H9 (cell line): ENCODE results near the gene CHRND. TPM values are rescaled to one million over a fixed set of nuclear protein-coding genes. Genes with fewer than 3 reads are reported as not detected.
"Not testable (repeated sequence)": the region's sequence is repeated elsewhere in the genome, so short reads cannot be mapped to it uniquely, and the experiment has no call there.

Source experiments
- DNase-seq: peaks from one replicate; pipeline ENCODE4 v3.0.0-alpha.2; 2017
- H2AFZ ChIP-seq: one replicate; pipeline ENCODE4 v1.6.1; 2013; ENCODE audit warnings: mild to moderate bottlenecking, low read length, control low read depth, moderate library complexity
- H2AK5ac ChIP-seq: 2 replicates; pipeline ENCODE4 v1.6.1; 2013; ENCODE audit warnings: low read length, control low read depth, mixed read lengths; ENCODE audit not compliant: insufficient read length
- H2BK120ac ChIP-seq: one replicate; pipeline ENCODE4 v1.6.1; 2013; ENCODE audit warnings: low read depth, mild to moderate bottlenecking, low read length, control low read depth, inconsistent platforms; ENCODE audit not compliant: poor library complexity, severe bottlenecking
- H2BK12ac ChIP-seq: 2 replicates; pipeline ENCODE4 v1.6.1; 2013; ENCODE audit warnings: low read length, control low read depth, mixed read lengths, low read depth; ENCODE audit not compliant: insufficient read length
- H2BK15ac ChIP-seq: 2 replicates; pipeline ENCODE4 v1.6.1; 2013; ENCODE audit warnings: low read depth, low read length, control low read depth
- H2BK20ac ChIP-seq: one replicate; pipeline ENCODE4 v1.6.1; 2013; ENCODE audit warnings: low read depth, mild to moderate bottlenecking, low read length, control low read depth, inconsistent platforms; ENCODE audit not compliant: poor library complexity, severe bottlenecking
- H2BK5ac ChIP-seq: 2 replicates; pipeline ENCODE4 v1.6.1; 2013; ENCODE audit warnings: low read length, control low read depth, mixed read lengths; ENCODE audit not compliant: insufficient read length
- H3K14ac ChIP-seq: 2 replicates; pipeline ENCODE4 v1.6.1; 2013; ENCODE audit warnings: low read length, control low read depth; ENCODE audit not compliant: insufficient read depth
- H3K18ac ChIP-seq: 2 replicates; pipeline ENCODE4 v1.6.1; 2013; ENCODE audit warnings: low read depth, mild to moderate bottlenecking, mixed read lengths, low read length, control low read depth; ENCODE audit not compliant: insufficient read length
- H3K23ac ChIP-seq: 2 replicates; pipeline ENCODE4 v1.6.1; 2013; ENCODE audit warnings: low read length, control low read depth, mixed read lengths, low read depth; ENCODE audit not compliant: insufficient read length
- H3K23me2 ChIP-seq: 2 replicates; pipeline ENCODE4 v1.6.1; 2013; ENCODE audit warnings: low read depth, mild to moderate bottlenecking, mixed read lengths, low read length, control low read depth; ENCODE audit not compliant: insufficient read length, poor library complexity, severe bottlenecking
- H3K27ac ChIP-seq: 2 replicates; pipeline ENCODE4 v1.5.1; 2013; ENCODE audit warnings: low read length, control low read depth, mixed read lengths, low read depth; ENCODE audit not compliant: insufficient read length
- H3K27me3 ChIP-seq: 2 replicates; pipeline ENCODE4 v1.6.1; 2013; ENCODE audit warnings: low read length, control low read depth, inconsistent platforms; ENCODE audit not compliant: insufficient read depth
- H3K4ac ChIP-seq: 2 replicates; pipeline ENCODE4 v1.6.1; 2013; ENCODE audit warnings: low read depth, mild to moderate bottlenecking, control low read depth, inconsistent platforms, low read length, moderate library complexity
- H3K4me1 ChIP-seq: 2 replicates; pipeline ENCODE4 v1.6.1; 2013; ENCODE audit warnings: low read length, control low read depth, inconsistent platforms; ENCODE audit not compliant: insufficient read depth
- H3K4me2 ChIP-seq: 2 replicates; pipeline ENCODE4 v1.6.1; 2013; ENCODE audit warnings: low read length, control low read depth, mixed read lengths; ENCODE audit not compliant: insufficient read length, insufficient read depth
- H3K56ac ChIP-seq: 2 replicates; pipeline ENCODE4 v1.6.1; 2013; ENCODE audit warnings: low read depth, mild to moderate bottlenecking, mixed read lengths, low read length, control low read depth; ENCODE audit not compliant: insufficient read length
- H3K79me1 ChIP-seq: 2 replicates; pipeline ENCODE4 v1.6.1; 2013; ENCODE audit warnings: low read depth, mild to moderate bottlenecking, moderate library complexity, low read length, control low read depth, inconsistent platforms; ENCODE audit not compliant: insufficient read depth, poor library complexity, severe bottlenecking
- H3K79me2 ChIP-seq: 2 replicates; pipeline ENCODE4 v1.6.1; 2013; ENCODE audit warnings: low read length, control low read depth, inconsistent platforms; ENCODE audit not compliant: insufficient read depth
- H3K9ac ChIP-seq: 2 replicates; pipeline ENCODE4 v1.6.1; 2013; ENCODE audit warnings: low read length, control low read depth, mixed read lengths; ENCODE audit not compliant: insufficient read length; ENCODE audit errors: extremely low read depth
- H3K9me3 ChIP-seq: one replicate; pipeline ENCODE4 v1.6.1; 2013; ENCODE audit warnings: low read depth, low read length, inconsistent platforms; ENCODE audit not compliant: control insufficient read depth
- H3T11ph ChIP-seq: one replicate; pipeline ENCODE4 v1.6.1; 2013; ENCODE audit warnings: mild to moderate bottlenecking, low read length, control low read depth, inconsistent platforms
- H4K20me1 ChIP-seq: one replicate; pipeline ENCODE4 v1.6.1; 2013; ENCODE audit not compliant: control insufficient read depth, insufficient read length, insufficient read depth
- H4K5ac ChIP-seq: 2 replicates; pipeline ENCODE4 v1.6.1; 2013; ENCODE audit warnings: low read depth, mild to moderate bottlenecking, mixed read lengths, low read length, control low read depth; ENCODE audit not compliant: insufficient read length
- H4K8ac ChIP-seq: replicated peaks from 2 replicates; pipeline ENCODE4 v1.6.1; 2013; ENCODE audit warnings: low read length, control low read depth, mixed read lengths, low read depth; ENCODE audit not compliant: insufficient read length
- H4K91ac ChIP-seq: 2 replicates; pipeline ENCODE4 v1.6.1; 2013; ENCODE audit warnings: low read depth, mild to moderate bottlenecking, moderate library complexity, mixed read lengths, low read length, control low read depth; ENCODE audit not compliant: insufficient read length
- H3K27ac Mint-ChIP-seq, 3 experiments: 2 replicates in 2 of 3; 3 replicates in 1 of 3; pipeline ENCODE4 v1.8.0; 2020 to 2021; ENCODE audit warnings: mixed read lengths in 3 of 3, mild to moderate bottlenecking in 1 of 3, moderate library complexity in 1 of 3
- H3K27me3 Mint-ChIP-seq: 2 replicates; pipeline ENCODE4 v1.8.0; 2021; ENCODE audit warnings: low read depth, mild to moderate bottlenecking, moderate library complexity, mixed read lengths
- H3K36me3 Mint-ChIP-seq, 3 experiments: 2 replicates in 2 of 3; 3 replicates in 1 of 3; pipeline ENCODE4 v1.8.0; 2020 to 2021; ENCODE audit warnings: low read depth in 3 of 3, mixed read lengths in 3 of 3; ENCODE audit not compliant: insufficient read depth in 1 of 3
- H3K4me1 Mint-ChIP-seq, 2 experiments: 2 replicates each; pipeline ENCODE4 v1.8.0; 2020; ENCODE audit warnings: mixed read lengths in 2 of 2
- H3K4me3 Mint-ChIP-seq, 2 experiments: 2 replicates in 1 of 2; 3 replicates in 1 of 2; pipeline ENCODE4 v1.8.0; 2020 to 2021; ENCODE audit warnings: mild to moderate bottlenecking in 2 of 2, mixed read lengths in 2 of 2, moderate library complexity in 1 of 2
- H3K9me3 Mint-ChIP-seq, 2 experiments: 2 replicates in 1 of 2; 3 replicates in 1 of 2; pipeline ENCODE4 v1.8.0; 2020; ENCODE audit warnings: mild to moderate bottlenecking in 2 of 2, mixed read lengths in 2 of 2, moderate library complexity in 1 of 2
- WGBS: extraction: QIAGEN DNeasy Blood & Tissue Kit; methylation state at CpG from one replicate; pipeline ENCODE4 v1.1.7; 2013; ENCODE audit warnings: missing lambda C conversion rate, low lambda C conversion rate, mixed read lengths; ENCODE audit not compliant: insufficient read length; ENCODE audit errors: extremely low coverage; 5-methylcytosine and 5-hydroxymethylcytosine counted together
- total RNA-seq: library from RNA; stranded (reverse); gene quantifications from 2 replicates; pipeline ENCODE4 v1.2.1, GENCODE V29; 2021
- TF ChIP-seq, protein P1 (sequence below): fragments of 200-600 bp; sonication (generic); conservative IDR thresholded peaks from 3 replicates; pipeline ENCODE4 v1.8.0; 2021; ENCODE audit warnings: antibody characterized with exemption, mild to moderate bottlenecking

The CHRND gene
- total RNA-seq, 1 experiment from 2014 or later, result not detected

DNA sequence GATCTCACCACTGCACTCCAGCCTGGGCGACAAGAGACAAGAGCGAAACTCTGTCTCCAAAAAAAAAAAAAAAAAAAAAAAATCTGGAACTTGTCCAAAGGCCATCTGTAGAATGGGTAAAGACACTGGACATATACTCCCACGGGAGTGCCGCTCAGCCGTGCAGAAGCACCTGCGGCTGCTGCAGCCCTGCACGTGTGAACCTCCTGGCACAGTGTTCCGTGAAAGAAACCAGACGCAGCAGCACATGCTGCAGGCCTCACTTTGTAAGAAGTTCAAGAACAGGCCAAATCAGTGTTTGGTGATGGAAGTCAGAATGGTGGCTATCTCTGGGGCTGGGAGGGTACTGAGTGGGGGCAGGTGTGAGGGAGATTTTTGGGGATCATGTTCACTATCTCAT lies 6.5 kb downstream of the CHRND start:
- no peak overlapping the region for H2BK20ac ChIP-seq
- Mint-ChIP-seq H3K36me3 (peaks cover 0 to 3% (median 0%) of the 10 kb centered on the region in 3 experiments; a peak in 1 of 7 replicates), H3K27ac (no peak overlapping the region), H3K4me1 (peaks cover 13 to 23% of the 10 kb centered on the region in 2 experiments), H3K9me3 (peaks cover 4 to 8% of the 10 kb centered on the region in 2 experiments; a peak in 4 of 5 replicates), H3K27me3 (peaks cover 36% of the 10 kb centered on the region), H3K4me3 (no peak overlapping the region)
- H4K91ac ChIP-seq, result no peak overlapping the region
- H3K27me3 ChIP-seq, result no peaks in the 10 kb centered on the region
- no peak overlapping the region for H3K56ac ChIP-seq
- H2AK5ac ChIP-seq, result no peak overlapping the region
- H2BK120ac ChIP-seq, result no peak overlapping the region
- H4K5ac ChIP-seq, result no peak overlapping the region
- H3K79me2 ChIP-seq, result no peaks in the 10 kb centered on the region
- H3K14ac ChIP-seq, result no peak overlapping the region
- H3T11ph ChIP-seq, result no peak overlapping the region
- no peaks in the 10 kb centered on the region for H3K23me2 ChIP-seq
- no peak overlapping the region for H3K27ac ChIP-seq
- no peaks in the 10 kb centered on the region for H3K9me3 ChIP-seq
- no peak overlapping the region for H2BK12ac ChIP-seq
- no peaks in the 10 kb centered on the region for H3K4me1 ChIP-seq
- TF ChIP-seq, protein P1, sequence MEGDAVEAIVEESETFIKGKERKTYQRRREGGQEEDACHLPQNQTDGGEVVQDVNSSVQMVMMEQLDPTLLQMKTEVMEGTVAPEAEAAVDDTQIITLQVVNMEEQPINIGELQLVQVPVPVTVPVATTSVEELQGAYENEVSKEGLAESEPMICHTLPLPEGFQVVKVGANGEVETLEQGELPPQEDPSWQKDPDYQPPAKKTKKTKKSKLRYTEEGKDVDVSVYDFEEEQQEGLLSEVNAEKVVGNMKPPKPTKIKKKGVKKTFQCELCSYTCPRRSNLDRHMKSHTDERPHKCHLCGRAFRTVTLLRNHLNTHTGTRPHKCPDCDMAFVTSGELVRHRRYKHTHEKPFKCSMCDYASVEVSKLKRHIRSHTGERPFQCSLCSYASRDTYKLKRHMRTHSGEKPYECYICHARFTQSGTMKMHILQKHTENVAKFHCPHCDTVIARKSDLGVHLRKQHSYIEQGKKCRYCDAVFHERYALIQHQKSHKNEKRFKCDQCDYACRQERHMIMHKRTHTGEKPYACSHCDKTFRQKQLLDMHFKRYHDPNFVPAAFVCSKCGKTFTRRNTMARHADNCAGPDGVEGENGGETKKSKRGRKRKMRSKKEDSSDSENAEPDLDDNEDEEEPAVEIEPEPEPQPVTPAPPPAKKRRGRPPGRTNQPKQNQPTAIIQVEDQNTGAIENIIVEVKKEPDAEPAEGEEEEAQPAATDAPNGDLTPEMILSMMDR, result no peak
- H3K79me1 ChIP-seq, result no peaks in the 10 kb centered on the region
- no peak overlapping the region for H2BK15ac ChIP-seq
- no peak overlapping the region for H3K18ac ChIP-seq
- no peak overlapping the region for H3K4ac ChIP-seq
- H3K9ac ChIP-seq, result no peak overlapping the region
- WGBS, result no CpG with 5 or more reads among the region's 9 CpGs
- DNase-seq, result no peak
- H2BK5ac ChIP-seq, result no peak overlapping the region
- no peak overlapping the region for H4K8ac ChIP-seq
- no peaks in the 10 kb centered on the region for H4K20me1 ChIP-seq
- no peak overlapping the region for H3K4me2 ChIP-seq
- no peak overlapping the region for H3K23ac ChIP-seq
- H2AFZ ChIP-seq, result no peak overlapping the region

DNA sequence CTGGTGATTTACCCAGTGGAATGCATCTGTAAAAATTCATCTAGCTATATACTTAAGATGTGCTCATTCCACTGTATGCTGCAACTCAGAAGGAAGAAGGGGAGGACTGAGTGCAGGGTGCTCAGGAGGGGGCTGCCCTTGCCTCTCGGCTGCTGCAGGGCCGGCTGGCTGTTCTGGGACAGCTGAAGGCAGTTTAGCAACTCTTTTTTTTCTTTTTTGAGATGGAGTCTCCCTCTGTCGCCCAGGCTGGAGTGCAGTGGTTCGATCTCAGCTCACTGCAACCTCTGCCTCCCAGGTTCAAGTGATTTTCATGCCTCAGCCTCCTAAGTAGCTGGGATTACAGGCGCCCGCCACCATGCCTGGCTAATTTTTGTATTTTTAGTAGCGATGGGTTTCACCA lies 6.9 kb downstream of the CHRND start:
- not testable (repeated sequence) for H3K9ac ChIP-seq, H3T11ph ChIP-seq, H2AFZ ChIP-seq, H3K4ac ChIP-seq, H3K9me3 ChIP-seq, H3K27me3 ChIP-seq, H3K79me2 ChIP-seq, H3K14ac ChIP-seq, H4K5ac ChIP-seq, H2BK12ac ChIP-seq, H3K56ac ChIP-seq, DNase-seq, H3K27ac ChIP-seq, H2BK120ac ChIP-seq, H3K36me3 Mint-ChIP-seq, H4K91ac ChIP-seq, H3K23me2 ChIP-seq, H3K4me1 ChIP-seq, H3K9me3 Mint-ChIP-seq, H2AK5ac ChIP-seq, H2BK15ac ChIP-seq, H3K79me1 ChIP-seq, H2BK5ac ChIP-seq, H3K23ac ChIP-seq, H3K4me2 ChIP-seq, H3K4me3 Mint-ChIP-seq, H3K18ac ChIP-seq, H4K8ac ChIP-seq, H4K20me1 ChIP-seq, H2BK20ac ChIP-seq, H3K27ac Mint-ChIP-seq
- Mint-ChIP-seq H3K4me1 (peaks cover 13 to 23% of the 10 kb centered on the region in 2 experiments), H3K27me3 (peaks cover 32% of the 10 kb centered on the region)
- WGBS, result no CpG with 5 or more reads among the region's 7 CpGs
